NB4 (cell line): ENCODE data around the gene CBLC.

ENCODE experiments used
- DNase-seq: peaks from one replicate; pipeline ENCODE4 v3.0.0; 2010; ENCODE audit warnings: low read depth
- H3K4me3 ChIP-seq: one replicate; pipeline ENCODE4 v1.5.1; 2011; ENCODE audit warnings: mild to moderate bottlenecking, low read depth, low read length, moderate library complexity
- MYC ChIP-seq: IDR thresholded peaks from 2 replicates; pipeline ENCODE4 v1.6.1; 2011; ENCODE audit warnings: low read depth, low read length
- POLR2A ChIP-seq: IDR thresholded peaks from 2 replicates; pipeline ENCODE4 v1.6.1; 2011; ENCODE audit warnings: mild to moderate bottlenecking; ENCODE audit not compliant: insufficient read length; ENCODE audit errors: extremely low read depth
- TF ChIP-seq, protein P1 (sequence below): IDR thresholded peaks from 2 replicates; pipeline ENCODE4 v1.6.1; 2011; ENCODE audit warnings: low read depth, low read length
- TF ChIP-seq, protein P2 (sequence below): IDR thresholded peaks from one replicate; pipeline ENCODE4 v1.5.1; 2012; ENCODE audit warnings: low read depth, low read length

CBLC gene

DNA sequence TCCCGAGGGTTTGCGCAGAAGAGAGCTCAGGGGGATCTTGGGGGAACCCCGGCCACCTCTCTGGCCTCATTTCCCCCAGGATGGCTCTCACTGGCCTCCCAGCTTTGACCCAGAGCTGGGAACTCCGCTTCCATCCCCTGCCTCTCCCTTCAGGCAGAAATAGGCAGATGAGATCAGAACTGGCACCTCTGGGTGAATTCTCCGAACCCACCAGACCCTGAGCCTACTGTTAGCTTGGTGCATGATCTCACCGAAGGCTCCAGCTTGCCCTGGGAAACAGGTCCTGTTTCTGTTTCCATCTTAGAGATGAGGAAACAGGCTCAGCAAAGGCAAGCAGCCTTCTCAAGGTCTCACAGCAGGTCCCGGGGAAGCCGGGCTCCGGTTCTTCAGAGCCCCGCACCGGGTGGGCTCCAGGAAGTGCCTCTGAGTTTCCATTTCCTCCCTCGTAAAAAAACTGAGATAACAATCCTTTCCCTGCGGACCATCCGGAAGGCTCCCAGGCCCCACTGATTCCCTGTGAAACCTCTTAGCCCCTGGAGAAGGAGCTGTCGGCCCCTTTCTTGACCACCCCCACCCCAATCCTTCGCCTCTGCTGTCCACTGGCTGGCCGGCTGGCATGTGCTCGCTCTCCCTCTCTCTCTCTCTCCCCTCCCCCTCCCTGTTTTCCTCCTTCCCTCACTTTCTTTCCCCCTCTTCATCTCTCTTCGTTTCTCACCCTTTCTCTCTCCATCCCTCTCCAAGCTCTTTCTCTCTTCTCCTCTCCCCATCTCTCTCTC is 70.5 kb downstream of the CBLC start:
- H3K4me3 ChIP-seq = no peak overlapping the region
- no peak for DNase-seq
- TF ChIP-seq, protein P1, sequence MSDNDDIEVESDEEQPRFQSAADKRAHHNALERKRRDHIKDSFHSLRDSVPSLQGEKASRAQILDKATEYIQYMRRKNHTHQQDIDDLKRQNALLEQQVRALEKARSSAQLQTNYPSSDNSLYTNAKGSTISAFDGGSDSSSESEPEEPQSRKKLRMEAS = no peak
- TF ChIP-seq, protein P2, sequence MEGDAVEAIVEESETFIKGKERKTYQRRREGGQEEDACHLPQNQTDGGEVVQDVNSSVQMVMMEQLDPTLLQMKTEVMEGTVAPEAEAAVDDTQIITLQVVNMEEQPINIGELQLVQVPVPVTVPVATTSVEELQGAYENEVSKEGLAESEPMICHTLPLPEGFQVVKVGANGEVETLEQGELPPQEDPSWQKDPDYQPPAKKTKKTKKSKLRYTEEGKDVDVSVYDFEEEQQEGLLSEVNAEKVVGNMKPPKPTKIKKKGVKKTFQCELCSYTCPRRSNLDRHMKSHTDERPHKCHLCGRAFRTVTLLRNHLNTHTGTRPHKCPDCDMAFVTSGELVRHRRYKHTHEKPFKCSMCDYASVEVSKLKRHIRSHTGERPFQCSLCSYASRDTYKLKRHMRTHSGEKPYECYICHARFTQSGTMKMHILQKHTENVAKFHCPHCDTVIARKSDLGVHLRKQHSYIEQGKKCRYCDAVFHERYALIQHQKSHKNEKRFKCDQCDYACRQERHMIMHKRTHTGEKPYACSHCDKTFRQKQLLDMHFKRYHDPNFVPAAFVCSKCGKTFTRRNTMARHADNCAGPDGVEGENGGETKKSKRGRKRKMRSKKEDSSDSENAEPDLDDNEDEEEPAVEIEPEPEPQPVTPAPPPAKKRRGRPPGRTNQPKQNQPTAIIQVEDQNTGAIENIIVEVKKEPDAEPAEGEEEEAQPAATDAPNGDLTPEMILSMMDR = no peak
- TF ChIP-seq POLR2A (no peak), MYC (no peak)

DNA sequence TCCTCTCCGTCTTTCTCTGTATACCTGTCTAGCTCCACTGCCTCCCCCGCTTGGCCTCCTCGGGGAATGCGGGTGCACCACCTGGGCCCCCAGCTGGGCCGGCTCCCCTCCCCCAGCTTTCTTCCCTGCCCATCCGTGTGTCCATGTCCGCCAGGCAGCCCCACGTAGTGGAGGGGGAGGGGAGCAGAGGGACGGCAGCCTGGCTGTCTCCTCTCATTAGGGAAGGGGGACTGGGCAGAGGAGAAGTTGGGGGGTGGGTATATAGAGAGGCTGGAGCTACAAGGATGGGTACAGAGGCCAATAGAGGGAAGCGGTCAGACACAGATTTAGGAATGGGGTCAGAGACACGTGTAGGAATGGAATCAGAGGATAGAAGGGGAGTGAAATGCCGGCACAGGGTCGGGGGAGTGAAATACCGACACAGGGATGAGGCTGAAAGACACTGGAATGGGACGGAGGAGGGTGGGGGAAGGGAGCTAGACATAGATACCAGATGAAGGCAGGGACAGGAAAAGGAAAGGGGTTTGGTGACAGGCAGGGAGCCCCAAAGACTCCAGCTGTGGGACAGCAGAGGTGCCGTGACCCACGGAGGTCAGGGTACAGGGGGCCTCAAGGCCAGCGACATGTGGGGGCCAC is 71.2 kb downstream of the CBLC start:
- DNase-seq = no peak
- H3K4me3 ChIP-seq = no peak overlapping the region
- TF ChIP-seq POLR2A = no peak
- TF ChIP-seq, protein P2 = no peak
- TF ChIP-seq, protein P1 = no peak
- TF ChIP-seq MYC = no peak
